Mucosa of rectum (tissue), 2 donors: ENCODE data around the gene MAMLD1.

Experiments used
- H3K27ac ChIP-seq, 2 donors: one replicate each; pipeline ENCODE4 v1.7.0; 2013; ENCODE audit warnings: inconsistent platforms in 2 of 2, low read depth in 2 of 2, low read length in 2 of 2
- H3K27me3 ChIP-seq, 2 donors: one replicate each; pipeline ENCODE4 v1.7.0; 2013; ENCODE audit warnings: low read length in 2 of 2; ENCODE audit not compliant: control insufficient read depth in 2 of 2, insufficient read depth in 2 of 2
- H3K36me3 ChIP-seq, 2 donors: one replicate each; pipeline ENCODE4 v1.7.0; 2013; ENCODE audit warnings: low read length in 2 of 2; ENCODE audit not compliant: control insufficient read depth in 2 of 2, insufficient read depth in 2 of 2
- H3K4me1 ChIP-seq, 2 donors: one replicate each; pipeline ENCODE4 v1.7.0; 2013; ENCODE audit warnings: low read length in 2 of 2, mild to moderate bottlenecking in 1 of 2; ENCODE audit not compliant: control insufficient read depth in 2 of 2, insufficient read depth in 2 of 2
- H3K4me3 ChIP-seq, 2 donors: one replicate each; pipeline ENCODE4 v1.7.0; 2013; ENCODE audit warnings: low read length in 2 of 2
- H3K9ac ChIP-seq, 2 donors: one replicate each; pipeline ENCODE4 v1.7.0; 2013; ENCODE audit warnings: low read length in 2 of 2, low read depth in 1 of 2, mild to moderate bottlenecking in 1 of 2
- H3K9me3 ChIP-seq, 2 donors: one replicate each; pipeline ENCODE4 v1.7.0; 2013; ENCODE audit warnings: low read length in 2 of 2; ENCODE audit not compliant: control insufficient read depth in 2 of 2
- donor health status: healthy.
- donor health status: Normal muscosa, but diverticular disease.

The MAMLD1 gene, protein sequence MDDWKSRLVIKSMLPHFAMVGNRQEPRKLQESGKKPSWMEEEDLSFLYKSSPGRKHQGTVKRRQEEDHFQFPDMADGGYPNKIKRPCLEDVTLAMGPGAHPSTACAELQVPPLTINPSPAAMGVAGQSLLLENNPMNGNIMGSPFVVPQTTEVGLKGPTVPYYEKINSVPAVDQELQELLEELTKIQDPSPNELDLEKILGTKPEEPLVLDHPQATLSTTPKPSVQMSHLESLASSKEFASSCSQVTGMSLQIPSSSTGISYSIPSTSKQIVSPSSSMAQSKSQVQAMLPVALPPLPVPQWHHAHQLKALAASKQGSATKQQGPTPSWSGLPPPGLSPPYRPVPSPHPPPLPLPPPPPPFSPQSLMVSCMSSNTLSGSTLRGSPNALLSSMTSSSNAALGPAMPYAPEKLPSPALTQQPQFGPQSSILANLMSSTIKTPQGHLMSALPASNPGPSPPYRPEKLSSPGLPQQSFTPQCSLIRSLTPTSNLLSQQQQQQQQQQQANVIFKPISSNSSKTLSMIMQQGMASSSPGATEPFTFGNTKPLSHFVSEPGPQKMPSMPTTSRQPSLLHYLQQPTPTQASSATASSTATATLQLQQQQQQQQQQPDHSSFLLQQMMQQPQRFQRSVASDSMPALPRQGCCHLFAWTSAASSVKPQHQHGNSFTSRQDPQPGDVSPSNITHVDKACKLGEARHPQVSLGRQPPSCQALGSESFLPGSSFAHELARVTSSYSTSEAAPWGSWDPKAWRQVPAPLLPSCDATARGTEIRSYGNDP

GRCh38 chrX:150362599-150363481, at the start of gene MAMLD1:
Gene MAMLD1 (plus strand): TSS chrX:150363317. CDS start chrX:150445517, 82,200 bp downstream.
- Histone ChIP-seq H3K4me3 (peak within 1 kb of the TSS; percentile 52 to 65), H3K27me3 (peaks cover 12 to 22% of the 10 kb centered on the region in 2 donors), H3K9ac (peak within 1 kb of the TSS in 1 of 2 donors; percentile 54), H3K36me3 (no peaks in the 10 kb centered on the region), H3K4me1 (peaks cover 4 to 15% of the 10 kb centered on the region in 2 donors), H3K27ac (peak within 1 kb of the TSS in 1 of 2 donors; percentile 43), H3K9me3 (no peaks in the 10 kb centered on the region)

DNA sequence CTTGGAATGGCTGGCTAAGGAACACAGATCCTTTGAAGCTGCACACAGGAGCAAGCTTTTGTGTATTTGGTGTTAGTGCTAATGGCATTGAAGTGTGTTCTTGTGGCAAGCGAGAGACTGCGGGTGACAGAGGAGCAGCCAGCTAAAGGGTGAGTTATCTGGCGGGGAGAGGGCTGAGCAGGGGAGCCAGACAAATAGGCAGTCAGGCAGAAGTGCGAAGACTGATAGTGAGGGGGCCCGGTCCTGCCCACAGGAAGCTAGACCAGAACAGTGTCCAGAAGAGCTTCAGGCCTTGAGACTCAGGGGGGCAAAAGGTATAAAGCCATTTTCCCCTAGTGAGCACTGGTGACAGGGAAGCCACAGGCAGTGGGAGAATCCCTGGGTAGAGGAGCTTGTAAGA, 49.6 kb upstream of the MAMLD1 start:
- no peak overlapping the region for H3K9ac ChIP-seq
- no peak overlapping the region for H3K4me3 ChIP-seq
- peaks cover 0 to 3% of the 10 kb centered on the region in 2 donors for H3K27me3 ChIP-seq
- no peaks in the 10 kb centered on the region for H3K4me1 ChIP-seq
- H3K27ac ChIP-seq = no peak overlapping the region
- no peaks in the 10 kb centered on the region for H3K36me3 ChIP-seq
- H3K9me3 ChIP-seq = no peaks in the 10 kb centered on the region

GRCh38 chrX:150314186-150314585, 48.9 kb upstream of the MAMLD1 start:
- Histone ChIP-seq H3K4me1 (no peaks in the 10 kb centered on the region), H3K9ac (no peak overlapping the region), H3K4me3 (no peak overlapping the region), H3K27me3 (peaks cover 0 to 3% of the 10 kb centered on the region in 2 donors), H3K27ac (no peak overlapping the region), H3K9me3 (no peaks in the 10 kb centered on the region), H3K36me3 (no peaks in the 10 kb centered on the region)

- Histone ChIP-seq H3K9ac (no peak overlapping the region), H3K27ac (no peak overlapping the region), H3K36me3 (no peaks in the 10 kb centered on the region), H3K9me3 (no peaks in the 10 kb centered on the region), H3K27me3 (peaks cover 0 to 3% of the 10 kb centered on the region in 2 donors), H3K4me1 (no peaks in the 10 kb centered on the region), H3K4me3 (no peak overlapping the region)
Observed at GRCh38 chrX:150316564-150316963, 46.6 kb upstream of the MAMLD1 start.

DNA sequence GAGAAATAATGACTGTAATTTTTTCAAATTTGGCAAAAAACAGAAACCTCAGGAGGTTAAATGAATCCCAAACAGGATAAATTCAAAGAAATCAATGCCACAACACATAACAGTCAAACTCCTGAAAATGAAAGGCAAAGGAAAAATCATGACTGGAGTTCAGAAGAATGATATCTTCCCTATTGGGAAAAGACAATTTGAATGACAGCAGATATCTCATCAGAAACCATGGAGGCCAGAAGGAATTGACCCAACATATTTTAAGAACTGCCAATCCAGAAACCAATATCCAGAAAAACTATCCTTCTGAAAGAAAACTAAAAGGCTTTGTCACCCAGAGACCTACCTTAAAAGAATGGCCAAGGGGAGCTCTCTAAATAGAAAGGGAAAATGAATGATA, 40.1 kb upstream of the MAMLD1 start:
- H3K4me1 ChIP-seq = no peaks in the 10 kb centered on the region
- H3K27ac ChIP-seq = no peak overlapping the region
- no peaks in the 10 kb centered on the region for H3K36me3 ChIP-seq
- H3K4me3 ChIP-seq = no peak overlapping the region
- no peak overlapping the region for H3K9ac ChIP-seq
- H3K9me3 ChIP-seq = no peaks in the 10 kb centered on the region
- H3K27me3 ChIP-seq = peaks cover 0 to 4% of the 10 kb centered on the region in 2 donors

DNA sequence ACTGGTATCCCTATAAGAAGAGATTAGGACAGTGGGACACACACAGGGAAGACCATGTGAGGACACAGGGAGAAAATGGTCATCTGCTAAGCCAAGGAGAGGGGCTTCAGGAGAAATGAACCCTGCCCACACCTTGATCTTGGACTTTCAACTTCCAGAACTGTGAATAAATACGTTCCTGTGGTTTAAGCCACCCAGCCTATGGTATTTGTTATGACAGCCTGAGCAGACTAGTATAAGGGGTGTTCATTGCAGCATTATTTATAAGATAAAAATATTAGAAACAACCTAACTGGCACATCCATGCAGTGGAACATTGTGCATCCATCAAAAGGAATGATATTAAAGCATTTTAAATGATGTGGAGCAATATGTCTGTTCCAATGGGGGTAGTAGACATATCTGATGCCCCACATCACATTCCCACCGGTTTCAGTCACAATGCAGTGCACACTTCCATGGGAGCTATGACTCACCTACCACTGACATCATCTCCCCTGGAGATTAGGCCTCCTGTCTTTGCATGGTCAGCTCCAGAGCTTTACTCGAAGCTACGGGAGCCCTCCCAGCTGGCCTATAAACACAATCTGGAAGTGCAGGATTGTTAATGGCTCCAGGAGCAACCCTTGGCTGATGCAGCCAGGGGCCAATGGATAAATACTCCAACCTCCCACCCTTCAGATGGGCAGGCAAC, 38.9 kb upstream of the MAMLD1 start:
- H3K27me3 ChIP-seq = peaks cover 0 to 4% of the 10 kb centered on the region in 2 donors
- H3K9ac ChIP-seq = no peak overlapping the region
- H3K27ac ChIP-seq = no peak overlapping the region
- H3K9me3 ChIP-seq = no peaks in the 10 kb centered on the region
- H3K4me3 ChIP-seq = no peak overlapping the region
- no peaks in the 10 kb centered on the region for H3K36me3 ChIP-seq
- no peaks in the 10 kb centered on the region for H3K4me1 ChIP-seq

GRCh38 chrX:150324919-150325318, 38.2 kb upstream of the MAMLD1 start:
- no peaks in the 10 kb centered on the region for H3K4me1 ChIP-seq
- H3K27me3 ChIP-seq = peaks cover 0 to 4% of the 10 kb centered on the region in 2 donors
- H3K9ac ChIP-seq = no peak overlapping the region
- H3K36me3 ChIP-seq = no peaks in the 10 kb centered on the region
- no peak overlapping the region for H3K27ac ChIP-seq
- no peaks in the 10 kb centered on the region for H3K9me3 ChIP-seq
- H3K4me3 ChIP-seq = no peak overlapping the region

GRCh38 chrX:150326541-150327247, 36.4 kb upstream of the MAMLD1 start:
- Histone ChIP-seq H3K36me3 (no peaks in the 10 kb centered on the region), H3K27ac (no peak overlapping the region), H3K9me3 (no peaks in the 10 kb centered on the region), H3K9ac (no peak overlapping the region), H3K4me3 (no peak overlapping the region), H3K4me1 (no peaks in the 10 kb centered on the region), H3K27me3 (peaks cover 2 to 4% of the 10 kb centered on the region in 2 donors)

- H3K9me3 ChIP-seq = no peaks in the 10 kb centered on the region
- H3K36me3 ChIP-seq = no peaks in the 10 kb centered on the region
Observed at GRCh38 chrX:150329282-150329681, 33.8 kb upstream of the MAMLD1 start.

More at GRCh38 chrX:150329282-150329681, 33.8 kb upstream of the MAMLD1 start:
- no peak overlapping the region for H3K4me3 ChIP-seq
- no peak overlapping the region for H3K9ac ChIP-seq
- no peak overlapping the region for H3K27ac ChIP-seq
- H3K4me1 ChIP-seq = no peaks in the 10 kb centered on the region
- peaks cover 2 to 4% of the 10 kb centered on the region in 2 donors for H3K27me3 ChIP-seq
